Neural cell (in vitro differentiated cells): ENCODE data around the gene MYL1. TPM values are rescaled to one million over a fixed set of nuclear protein-coding genes. Genes with fewer than 3 reads are reported as not detected.

Experiments
- H2AFZ ChIP-seq: fragments of 200-600, 300-800 bp; sonication (generic), shearing (Covaris generic); 2 replicates; pipeline ENCODE4 v1.6.0; 2014; ENCODE audit warnings: low read depth, mild to moderate bottlenecking, antibody characterized with exemption, low read length, moderate library complexity
- H3F3A ChIP-seq: fragments of 200-600 bp; shearing (Covaris generic); 2 replicates; pipeline ENCODE4 v1.6.1; 2016; ENCODE audit warnings: mild to moderate bottlenecking, moderate library complexity, mixed read lengths, antibody characterized with exemption, low read length; ENCODE audit not compliant: insufficient read depth, poor library complexity, severe bottlenecking
- H3K27ac ChIP-seq: fragments of 200-600, 300-800 bp; sonication (generic), shearing (Covaris generic); 2 replicates; pipeline ENCODE4 v1.5.1; 2014; ENCODE audit warnings: mild to moderate bottlenecking, low read length, moderate library complexity
- H3K27me3 ChIP-seq: fragments of 300-800, 200-600 bp; sonication (generic), shearing (Covaris generic); 2 replicates; pipeline ENCODE4 v1.6.0; 2014; ENCODE audit warnings: mild to moderate bottlenecking, low read depth, low read length, moderate library complexity; ENCODE audit not compliant: insufficient read depth
- H3K36me3 ChIP-seq: fragments of 300-800, 200-600 bp; sonication (generic), shearing (Covaris generic); 2 replicates; pipeline ENCODE4 v1.5.1; 2014; ENCODE audit warnings: mild to moderate bottlenecking, antibody characterized with exemption, low read length, moderate library complexity; ENCODE audit not compliant: insufficient read depth
- H3K4me2 ChIP-seq: fragments of 300-800, 200-600 bp; sonication (generic), shearing (Covaris generic); 2 replicates; pipeline ENCODE4 v1.6.0; 2014; ENCODE audit warnings: mild to moderate bottlenecking, low read length
- H3K4me3 ChIP-seq: fragments of 300-800, 200-600 bp; sonication (generic), shearing (Covaris generic); 2 replicates; pipeline ENCODE4 v1.5.1; 2014; ENCODE audit warnings: mild to moderate bottlenecking, low read length, moderate library complexity
- H3K79me2 ChIP-seq: fragments of 200-600 bp; shearing (Covaris generic); replicated peaks from 2 replicates; pipeline ENCODE4 v1.6.0; 2014; ENCODE audit warnings: mild to moderate bottlenecking, low read length, moderate library complexity; ENCODE audit not compliant: insufficient read depth
- H3K9ac ChIP-seq: fragments of 300-800, 200-600 bp; sonication (generic), shearing (Covaris generic); 2 replicates; pipeline ENCODE4 v1.6.1; 2016; ENCODE audit warnings: mild to moderate bottlenecking, low read length, mixed read lengths
- H3K9me2 ChIP-seq: fragments of 200-600 bp; shearing (Covaris generic); 2 replicates; pipeline ENCODE4 v1.6.1; 2016; ENCODE audit warnings: mild to moderate bottlenecking, low read length, mixed read lengths; ENCODE audit not compliant: insufficient read depth
- H3K9me3 ChIP-seq: fragments of 200-600, 300-800 bp; sonication (generic), shearing (Covaris generic); 2 replicates; pipeline ENCODE4 v1.6.1; 2016; ENCODE audit warnings: mild to moderate bottlenecking, mixed run types, low read length, moderate library complexity, mixed read lengths
- H4K20me1 ChIP-seq: fragments of 200-600 bp; shearing (Covaris generic); 2 replicates; pipeline ENCODE4 v1.6.1; 2016; ENCODE audit warnings: mild to moderate bottlenecking, mixed run types; ENCODE audit not compliant: insufficient read depth
- CTCF ChIP-seq: fragments of 450-650 bp; IDR thresholded peaks from 2 replicates; pipeline ENCODE4 v1.5.1; 2014; ENCODE audit warnings: antibody characterized with exemption, mild to moderate bottlenecking, moderate library complexity; ENCODE audit not compliant: poor library complexity, severe bottlenecking
- EP300 ChIP-seq: fragments of 450-650 bp; conservative IDR thresholded peaks from 2 replicates; pipeline ENCODE4 v1.6.1; 2014; ENCODE audit warnings: antibody characterized with exemption, mild to moderate bottlenecking, moderate library complexity; ENCODE audit not compliant: poor library complexity, severe bottlenecking
- EZH2 ChIP-seq: fragments of 200-600, 300-800 bp; shearing (Covaris generic), sonication (generic); IDR thresholded peaks from 2 replicates; pipeline ENCODE4 v1.6.1; 2014; ENCODE audit warnings: antibody characterized with exemption, low read length, borderline replicate concordance, mild to moderate bottlenecking; ENCODE audit not compliant: insufficient read depth, poor library complexity, severe bottlenecking
- MXI1 ChIP-seq: fragments of 450-650 bp; conservative IDR thresholded peaks from 2 replicates; pipeline ENCODE4 v1.6.1; 2014; ENCODE audit warnings: antibody characterized with exemption, mild to moderate bottlenecking; ENCODE audit not compliant: poor library complexity, severe bottlenecking
- POLR2AphosphoS5 ChIP-seq: IDR thresholded peaks from 2 replicates; pipeline ENCODE4 v1.6.1; 2012
- RAD21 ChIP-seq: fragments of 450-650 bp; conservative IDR thresholded peaks from 2 replicates; pipeline ENCODE4 v1.6.1; 2014; ENCODE audit warnings: antibody characterized with exemption, mild to moderate bottlenecking, moderate library complexity
- REST ChIP-seq: IDR thresholded peaks from 2 replicates; pipeline ENCODE4 v1.6.1; 2012; ENCODE audit warnings: borderline replicate concordance
- SMC3 ChIP-seq: fragments of 450-650 bp; conservative IDR thresholded peaks from 2 replicates; pipeline ENCODE4 v1.6.1; 2014; ENCODE audit warnings: antibody characterized with exemption, mild to moderate bottlenecking, moderate library complexity; ENCODE audit not compliant: poor library complexity
- TAF1 ChIP-seq: IDR thresholded peaks from 2 replicates; pipeline ENCODE4 v1.6.1; 2012; ENCODE audit warnings: low read depth
- polyA plus RNA-seq: library from polyadenylated mRNA; depleted of rRNA; stranded (reverse); fragments of >200 nt; gene quantifications from 2 replicates; pipeline ENCODE4 v1.2.3, GENCODE V29; 2014

Gene MYL1
- polyA plus RNA-seq, 1 donor from 2014 or later: not detected

GRCh38 chr2:210259687-210260086 is 55.3 kb downstream of the MYL1 start:
- no peaks in the 10 kb centered on the region for H3K36me3 ChIP-seq
- H3K9me2 ChIP-seq: no peaks in the 10 kb centered on the region
- no peaks in the 10 kb centered on the region for H3K27me3 ChIP-seq
- H3F3A ChIP-seq: no peaks in the 10 kb centered on the region
- no peak overlapping the region for H3K4me2 ChIP-seq
- H2AFZ ChIP-seq: no peak overlapping the region
- H3K79me2 ChIP-seq: no peaks in the 10 kb centered on the region
- no peaks in the 10 kb centered on the region for H3K9me3 ChIP-seq
- TF ChIP-seq RAD21: no peak
- H3K4me3 ChIP-seq: no peak overlapping the region
- no peaks in the 10 kb centered on the region for H4K20me1 ChIP-seq
- no peak overlapping the region for H3K9ac ChIP-seq
- no peak overlapping the region for H3K27ac ChIP-seq

- H3K9ac ChIP-seq: no peak overlapping the region
- H3K79me2 ChIP-seq: no peaks in the 10 kb centered on the region
- H3K36me3 ChIP-seq: no peaks in the 10 kb centered on the region
- H3K27ac ChIP-seq: no peak overlapping the region
- H3K4me3 ChIP-seq: no peak overlapping the region
- TF ChIP-seq MXI1: no peak
- TF ChIP-seq REST: no peak
- TF ChIP-seq CTCF: no peak
- TF ChIP-seq SMC3: no peak
- TF ChIP-seq TAF1: no peak
- no peak for TF ChIP-seq EP300
- TF ChIP-seq EZH2: no peak
- no peak for TF ChIP-seq RAD21
- no peak for TF ChIP-seq POLR2AphosphoS5
- H2AFZ ChIP-seq: no peak overlapping the region
- no peak overlapping the region for H3K4me2 ChIP-seq
- H4K20me1 ChIP-seq: no peaks in the 10 kb centered on the region
- no peaks in the 10 kb centered on the region for H3K27me3 ChIP-seq
- no peaks in the 10 kb centered on the region for H3K9me3 ChIP-seq
- no peaks in the 10 kb centered on the region for H3K9me2 ChIP-seq
- no peaks in the 10 kb centered on the region for H3F3A ChIP-seq
Observed at GRCh38 chr2:210252699-210253606, 62.0 kb downstream of the MYL1 start.
